Activated CD8-positive, alpha-beta T cell treated with anti-CD3 and anti-CD28 coated beads for 36 hours (primary cell): ENCODE data around the gene FADD. TPM values are rescaled to one million over a fixed set of nuclear protein-coding genes. Genes with fewer than 3 reads are reported as not detected.

ENCODE experiments used
- ATAC-seq: fragments of 200-7000 bp; cut with Tn5 transposase; one replicate; pipeline ENCODE4 v1.10.0; 2021; ENCODE audit warnings: mild to moderate bottlenecking, moderate library complexity
- CTCF ChIA-PET: fragments of 350-600 bp; sonication (Branson Sonifier 250); formaldehyde crosslinking; loops from one replicate; lab custom pipeline; 2021; ENCODE audit warnings: antibody characterized with exemption; lab: Charles Lee
- POLR2A ChIA-PET: fragments of 350-600 bp; sonication (Branson Sonifier 250); formaldehyde crosslinking; loops from one replicate; lab custom pipeline; 2021; ENCODE audit warnings: antibody characterized with exemption; lab: Charles Lee
- DNase-seq: peaks from one replicate; pipeline ENCODE4 v3.0.0-alpha.2; 2020
- H3K27ac Mint-ChIP-seq: one replicate; pipeline ENCODE4 v1.8.0; 2021; ENCODE audit warnings: mild to moderate bottlenecking, mixed read lengths
- H3K27me3 Mint-ChIP-seq: one replicate; pipeline ENCODE4 v1.8.0; 2021; ENCODE audit warnings: mixed read lengths
- H3K36me3 Mint-ChIP-seq: one replicate; pipeline ENCODE4 v1.8.0; 2021; ENCODE audit warnings: low read depth, mixed read lengths
- H3K4me1 Mint-ChIP-seq: one replicate; pipeline ENCODE4 v1.8.0; 2021; ENCODE audit warnings: low read depth, mixed read lengths
- H3K4me3 Mint-ChIP-seq: one replicate; pipeline ENCODE4 v1.8.0; 2021; ENCODE audit warnings: mild to moderate bottlenecking, moderate library complexity, mixed read lengths
- H3K9me3 Mint-ChIP-seq: one replicate; pipeline ENCODE4 v1.8.0; 2021; ENCODE audit warnings: mixed read lengths
- intact Hi-C: fragments of 100-400 bp; cut with micrococcal nuclease; formaldehyde crosslinking; loops from one replicate; pipeline ENCODE4 v1.10.0; 2022
- total RNA-seq, 2 experiments: library from RNA; stranded (reverse); gene quantifications; one replicate each; pipeline ENCODE4 v1.2.3, GENCODE V29; 2021
- TF ChIP-seq, protein P1 (sequence below): fragments of 200-600 bp; IDR thresholded peaks from one replicate; pipeline ENCODE4 v1.8.0; 2022; ENCODE audit warnings: antibody characterized with exemption, mild to moderate bottlenecking

FADD gene
- total RNA-seq, 2 experiments from 2014 or later, result 27.6 to 29.6 TPM

DNA sequence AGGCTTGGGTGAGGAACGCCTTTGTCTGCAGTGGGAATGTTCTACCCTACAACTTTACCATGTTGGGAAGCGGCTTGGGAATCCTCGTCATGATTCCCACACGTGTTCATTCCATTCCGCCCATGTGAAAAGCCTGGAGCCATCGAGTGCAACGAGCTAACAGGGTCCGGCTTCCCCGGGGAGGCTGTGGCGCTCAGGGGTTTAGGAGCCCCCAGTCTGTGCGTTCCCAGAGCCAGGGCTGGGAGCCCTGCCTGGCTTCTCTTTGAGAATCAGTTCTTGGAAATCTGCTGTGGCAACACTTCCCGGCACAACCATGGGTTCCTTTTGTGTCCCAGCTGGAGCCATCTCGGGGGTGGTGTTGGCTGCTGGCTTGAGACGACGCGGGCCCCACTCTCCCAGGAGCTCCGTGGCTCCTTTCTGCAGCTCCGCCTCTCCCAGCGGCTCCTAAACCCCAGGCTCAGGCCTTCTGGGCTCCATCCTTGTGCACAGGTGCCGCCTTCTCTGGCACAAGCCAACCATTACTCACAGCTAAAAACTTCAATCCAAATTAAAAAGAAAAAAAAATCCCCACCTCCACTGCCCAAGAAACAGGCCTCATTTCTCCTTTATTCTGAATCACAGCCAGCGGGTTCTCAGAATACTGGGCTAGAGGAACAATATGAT is 48.7 kb downstream of the FADD start:
- CTCF ChIA-PET, result no interaction called here

DNA sequence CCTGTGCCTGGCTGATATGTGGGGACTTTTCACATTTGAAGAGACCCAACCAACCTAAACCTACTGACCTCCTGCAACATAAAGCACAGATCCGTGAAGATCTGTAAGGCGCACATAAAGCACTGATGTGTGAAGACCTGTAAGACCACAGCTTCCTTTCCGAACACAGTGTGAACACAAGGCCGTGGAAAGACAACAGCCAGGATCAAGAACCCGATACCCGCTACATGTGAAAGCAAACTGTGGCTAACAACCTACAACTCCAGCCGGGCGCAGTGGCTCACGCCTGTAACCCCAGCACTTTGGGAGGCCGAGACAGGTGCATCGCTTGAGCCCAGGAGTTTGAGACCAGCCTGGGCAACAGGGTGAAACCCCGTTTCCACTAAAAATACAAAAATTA is 49.7 kb downstream of the FADD start:
- POLR2A ChIA-PET, result interaction anchor here (0.6 kb wide), 1 partner anchor 36 kb away, joined by 3 read pairs; no protein-coding TSS in a partner anchor
- no peak for ATAC-seq
- Mint-ChIP-seq H3K4me1 (no peaks in the 10 kb centered on the region), H3K9me3 (no peaks in the 10 kb centered on the region), H3K27me3 (no peaks in the 10 kb centered on the region), H3K4me3 (no peak overlapping the region), H3K36me3 (no peaks in the 10 kb centered on the region), H3K27ac (no peak overlapping the region)
- TF ChIP-seq, protein P1, sequence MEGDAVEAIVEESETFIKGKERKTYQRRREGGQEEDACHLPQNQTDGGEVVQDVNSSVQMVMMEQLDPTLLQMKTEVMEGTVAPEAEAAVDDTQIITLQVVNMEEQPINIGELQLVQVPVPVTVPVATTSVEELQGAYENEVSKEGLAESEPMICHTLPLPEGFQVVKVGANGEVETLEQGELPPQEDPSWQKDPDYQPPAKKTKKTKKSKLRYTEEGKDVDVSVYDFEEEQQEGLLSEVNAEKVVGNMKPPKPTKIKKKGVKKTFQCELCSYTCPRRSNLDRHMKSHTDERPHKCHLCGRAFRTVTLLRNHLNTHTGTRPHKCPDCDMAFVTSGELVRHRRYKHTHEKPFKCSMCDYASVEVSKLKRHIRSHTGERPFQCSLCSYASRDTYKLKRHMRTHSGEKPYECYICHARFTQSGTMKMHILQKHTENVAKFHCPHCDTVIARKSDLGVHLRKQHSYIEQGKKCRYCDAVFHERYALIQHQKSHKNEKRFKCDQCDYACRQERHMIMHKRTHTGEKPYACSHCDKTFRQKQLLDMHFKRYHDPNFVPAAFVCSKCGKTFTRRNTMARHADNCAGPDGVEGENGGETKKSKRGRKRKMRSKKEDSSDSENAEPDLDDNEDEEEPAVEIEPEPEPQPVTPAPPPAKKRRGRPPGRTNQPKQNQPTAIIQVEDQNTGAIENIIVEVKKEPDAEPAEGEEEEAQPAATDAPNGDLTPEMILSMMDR, result no peak
- intact Hi-C loops, result no loop called here
- DNase-seq, result no peak
- CTCF ChIA-PET, result no interaction called here

More for the DNA sequence above, 48.7 kb downstream of the FADD start:
- POLR2A ChIA-PET, result no interaction called here
- no peak overlapping the region for H3K4me3 Mint-ChIP-seq
- peaks cover 6% of the 10 kb centered on the region for H3K4me1 Mint-ChIP-seq
- DNase-seq (no peak), ATAC-seq (no peak)
- no peaks in the 10 kb centered on the region for H3K36me3 Mint-ChIP-seq
- no peaks in the 10 kb centered on the region for H3K27me3 Mint-ChIP-seq
- intact Hi-C loops, result no loop called here
- no peak overlapping the region for H3K27ac Mint-ChIP-seq
- H3K9me3 Mint-ChIP-seq, result peaks cover 3% of the 10 kb centered on the region
- TF ChIP-seq, protein P1, result no peak

DNA sequence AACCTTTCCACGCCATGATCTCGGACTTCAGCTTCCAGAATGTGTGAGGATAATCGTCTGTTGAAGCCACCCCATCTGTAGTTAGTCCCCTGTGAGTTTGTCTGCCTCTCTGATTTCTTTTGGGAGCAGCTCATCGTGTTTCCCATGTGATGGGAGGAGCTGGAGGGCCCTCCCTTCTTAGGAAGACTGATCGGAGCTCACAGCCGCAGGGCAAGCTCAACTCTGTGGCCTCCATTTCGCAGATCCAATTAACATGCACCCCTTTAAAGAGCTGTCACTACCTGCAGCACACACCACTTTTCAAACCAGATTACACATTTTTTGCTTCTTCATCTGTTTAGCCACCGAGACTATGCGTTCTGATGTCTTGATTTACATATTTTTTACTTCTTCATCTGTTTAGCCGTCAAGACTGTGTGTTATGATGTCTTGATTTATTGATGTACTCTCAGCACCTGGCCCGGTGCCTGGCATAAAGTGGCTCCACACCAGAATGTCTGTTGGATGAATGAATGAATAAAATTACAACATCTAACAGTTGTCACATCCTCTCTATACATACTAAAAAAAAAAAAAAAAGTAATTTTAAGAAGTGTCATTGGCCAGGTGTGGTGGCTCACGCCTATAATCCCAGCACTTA is 52.5 kb downstream of the FADD start:
- ChIA-PET CTCF (no interaction called here), POLR2A (no interaction called here)
- Mint-ChIP-seq H3K9me3 (no peaks in the 10 kb centered on the region), H3K27ac (no peak overlapping the region), H3K27me3 (no peaks in the 10 kb centered on the region), H3K4me3 (no peak overlapping the region), H3K36me3 (no peaks in the 10 kb centered on the region), H3K4me1 (no peaks in the 10 kb centered on the region)
- intact Hi-C loops, result no loop called here
- DNase-seq (no peak), ATAC-seq (no peak)
- TF ChIP-seq, protein P1, result no peak

Other genes with a start within 250 kb of the FADD start
- gene ANO1, start 125.0 kb upstream of the FADD start, total RNA-seq, result not detected
- gene PPFIA1, start 67.4 kb downstream of the FADD start, total RNA-seq, result 10 to 100 TPM; 27.2 to 30.9 TPM
- 1 to 10 TPM; 8.6 to 9.9 TPM for gene CTTN, start 195.2 kb downstream of the FADD start, total RNA-seq